PFSK-1 (cell line): ENCODE data around the gene SLC9C1.

Source experiments
- FOXP2 ChIP-seq: optimal IDR thresholded peaks from 2 replicates; pipeline ENCODE3; 2011; ENCODE audit warnings: borderline replicate concordance, control low read depth, inconsistent platforms; ENCODE audit not compliant: insufficient read depth; ENCODE audit errors: extremely low read length, extremely low read depth
- POLR2AphosphoS5 ChIP-seq: IDR thresholded peaks from 2 replicates; pipeline ENCODE4 v1.6.1; 2012; ENCODE audit warnings: low read depth, mild to moderate bottlenecking, control low read depth, low read length, moderate library complexity
- SIN3A ChIP-seq: IDR thresholded peaks from 2 replicates; pipeline ENCODE4 v1.6.1; 2012; ENCODE audit warnings: mild to moderate bottlenecking, low read length, moderate library complexity, borderline replicate concordance; ENCODE audit not compliant: insufficient read depth
- TAF1 ChIP-seq: IDR thresholded peaks from 2 replicates; pipeline ENCODE4 v1.6.1; 2012; ENCODE audit warnings: low read length, control low read depth, borderline replicate concordance; ENCODE audit not compliant: insufficient read depth
- TF ChIP-seq, protein P1 (sequence below), 2 experiments: IDR thresholded peaks; 2 replicates each; pipeline versions ENCODE4 v1.6.1 to v1.8.0; 2011 to 2012; ENCODE audit warnings: low read depth in 2 of 2, low read length in 2 of 2, control low read depth in 1 of 2, inconsistent platforms in 1 of 2, mild to moderate bottlenecking in 1 of 2, moderate library complexity in 1 of 2; ENCODE audit not compliant: insufficient read depth in 1 of 2

The SLC9C1 gene

DNA sequence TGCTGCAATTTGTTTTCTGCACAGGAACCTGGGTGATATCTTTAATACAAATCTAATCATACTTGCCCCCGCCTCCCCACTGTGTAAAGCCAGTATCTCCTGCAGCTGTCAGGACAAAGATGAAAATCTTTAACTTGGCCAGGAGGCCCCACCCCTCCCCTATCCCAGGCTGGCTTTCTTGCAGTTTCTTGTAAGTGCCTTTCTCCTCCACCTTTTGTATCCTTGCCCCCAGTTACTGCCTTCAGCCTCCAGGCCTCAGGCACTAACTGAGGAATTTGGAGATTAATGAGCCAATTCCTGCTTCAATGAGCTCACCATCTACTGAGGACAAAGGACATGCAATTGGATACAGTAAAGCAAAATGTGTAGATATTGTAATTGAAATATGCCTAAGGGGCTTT, 167.5 kb downstream of the SLC9C1 start:
- TF ChIP-seq FOXP2, result no peak
- no peak for TF ChIP-seq SIN3A
- TF ChIP-seq, protein P1, sequence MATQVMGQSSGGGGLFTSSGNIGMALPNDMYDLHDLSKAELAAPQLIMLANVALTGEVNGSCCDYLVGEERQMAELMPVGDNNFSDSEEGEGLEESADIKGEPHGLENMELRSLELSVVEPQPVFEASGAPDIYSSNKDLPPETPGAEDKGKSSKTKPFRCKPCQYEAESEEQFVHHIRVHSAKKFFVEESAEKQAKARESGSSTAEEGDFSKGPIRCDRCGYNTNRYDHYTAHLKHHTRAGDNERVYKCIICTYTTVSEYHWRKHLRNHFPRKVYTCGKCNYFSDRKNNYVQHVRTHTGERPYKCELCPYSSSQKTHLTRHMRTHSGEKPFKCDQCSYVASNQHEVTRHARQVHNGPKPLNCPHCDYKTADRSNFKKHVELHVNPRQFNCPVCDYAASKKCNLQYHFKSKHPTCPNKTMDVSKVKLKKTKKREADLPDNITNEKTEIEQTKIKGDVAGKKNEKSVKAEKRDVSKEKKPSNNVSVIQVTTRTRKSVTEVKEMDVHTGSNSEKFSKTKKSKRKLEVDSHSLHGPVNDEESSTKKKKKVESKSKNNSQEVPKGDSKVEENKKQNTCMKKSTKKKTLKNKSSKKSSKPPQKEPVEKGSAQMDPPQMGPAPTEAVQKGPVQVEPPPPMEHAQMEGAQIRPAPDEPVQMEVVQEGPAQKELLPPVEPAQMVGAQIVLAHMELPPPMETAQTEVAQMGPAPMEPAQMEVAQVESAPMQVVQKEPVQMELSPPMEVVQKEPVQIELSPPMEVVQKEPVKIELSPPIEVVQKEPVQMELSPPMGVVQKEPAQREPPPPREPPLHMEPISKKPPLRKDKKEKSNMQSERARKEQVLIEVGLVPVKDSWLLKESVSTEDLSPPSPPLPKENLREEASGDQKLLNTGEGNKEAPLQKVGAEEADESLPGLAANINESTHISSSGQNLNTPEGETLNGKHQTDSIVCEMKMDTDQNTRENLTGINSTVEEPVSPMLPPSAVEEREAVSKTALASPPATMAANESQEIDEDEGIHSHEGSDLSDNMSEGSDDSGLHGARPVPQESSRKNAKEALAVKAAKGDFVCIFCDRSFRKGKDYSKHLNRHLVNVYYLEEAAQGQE (IDR thresholded peaks at IDR 0.05; ENCODE audit: insufficient read depth in 1 of 2, low read depth in 2 of 2, low read length in 2 of 2), result no peak
- no peak for TF ChIP-seq TAF1
- TF ChIP-seq POLR2AphosphoS5, result no peak

DNA sequence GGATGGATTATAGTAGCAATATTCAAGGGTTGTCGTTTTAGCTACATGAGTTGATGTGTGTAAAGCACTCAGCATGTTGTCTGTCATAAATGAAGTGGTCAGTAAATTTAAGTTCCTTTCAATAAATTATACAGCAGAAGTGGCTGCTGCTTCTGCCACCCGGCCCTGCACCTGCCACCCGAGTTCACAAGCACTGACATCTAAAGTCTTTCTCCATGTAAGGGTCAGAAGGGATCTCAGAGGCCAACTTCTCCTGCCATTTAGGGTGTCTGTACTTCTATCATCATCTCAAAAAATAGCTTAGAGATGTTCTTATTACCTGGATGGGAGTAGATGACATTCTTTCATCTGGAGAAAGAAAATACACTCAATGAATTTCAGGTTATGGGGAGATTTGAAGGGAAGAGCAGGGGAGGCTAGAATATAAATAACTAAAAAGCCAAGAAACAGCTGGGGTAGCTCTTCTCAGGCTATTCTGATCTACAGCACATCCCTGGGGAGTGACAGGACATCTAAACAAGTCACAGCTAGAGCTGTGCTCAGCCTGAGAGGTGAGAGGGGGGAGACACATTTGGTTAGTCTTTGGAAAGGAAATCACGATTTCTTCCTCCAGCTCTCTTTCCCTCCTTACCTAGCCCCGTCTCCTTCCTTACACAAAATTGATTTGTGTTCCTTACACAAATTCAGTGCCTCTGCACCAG, 169.0 kb downstream of the SLC9C1 start:
- TF ChIP-seq SIN3A (no peak), TAF1 (no peak), POLR2AphosphoS5 (no peak), FOXP2 (no peak)
- TF ChIP-seq, protein P1 (IDR thresholded peaks at IDR 0.05; ENCODE audit: insufficient read depth in 1 of 2, low read depth in 2 of 2, low read length in 2 of 2), result no peak

DNA sequence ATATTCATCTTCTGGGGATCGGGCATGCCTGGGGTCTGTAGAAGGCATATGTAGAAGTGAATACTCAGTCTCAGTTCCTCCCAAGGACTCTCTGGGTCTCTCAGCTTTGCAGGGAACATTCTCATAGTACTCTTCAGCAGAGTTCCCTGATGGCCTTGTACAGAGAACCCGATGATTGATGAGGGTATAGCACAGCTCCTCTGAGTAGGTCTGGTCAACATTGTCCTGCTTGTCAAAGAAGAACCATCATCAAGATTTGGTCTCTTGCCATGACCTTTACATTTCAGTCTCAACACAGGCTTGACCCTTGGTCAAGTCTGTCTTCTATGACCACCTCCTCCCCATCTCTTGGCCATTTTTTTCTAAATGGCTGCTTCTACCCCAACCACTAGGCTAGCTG, 170.5 kb downstream of the SLC9C1 start:
- no peak for TF ChIP-seq FOXP2
- TF ChIP-seq TAF1, result no peak
- TF ChIP-seq, protein P1 (IDR thresholded peaks at IDR 0.05; ENCODE audit: insufficient read depth in 1 of 2, low read depth in 2 of 2, low read length in 2 of 2), result no peak
- TF ChIP-seq POLR2AphosphoS5, result no peak
- TF ChIP-seq SIN3A, result no peak

DNA sequence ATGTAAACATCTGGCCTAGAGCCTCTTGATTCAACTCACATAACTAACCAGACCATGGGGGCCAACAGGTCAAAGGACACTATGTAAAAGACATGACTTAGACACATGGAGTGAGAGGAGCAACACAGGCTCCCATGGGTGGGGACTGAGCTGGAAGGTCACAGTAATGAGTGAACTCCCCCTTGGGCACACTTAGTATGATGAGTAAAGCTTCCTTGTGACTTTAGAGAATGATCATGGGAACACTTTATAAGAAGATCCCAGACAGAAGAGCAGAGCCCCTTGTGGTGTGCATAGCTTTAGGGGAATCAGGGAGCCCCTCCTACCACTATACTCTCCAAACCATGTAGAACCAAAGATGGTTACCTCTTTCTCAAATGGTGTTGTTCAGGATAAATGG, 171.1 kb downstream of the SLC9C1 start:
- TF ChIP-seq POLR2AphosphoS5 (no peak), FOXP2 (no peak), SIN3A (no peak), TAF1 (no peak)
- TF ChIP-seq, protein P1 (IDR thresholded peaks at IDR 0.05; ENCODE audit: insufficient read depth in 1 of 2, low read depth in 2 of 2, low read length in 2 of 2), result no peak
